NT2/D1 (cell line): ENCODE results near the gene TSR3.

Source experiments
- SUZ12 ChIP-seq: IDR thresholded peaks from 2 replicates; pipeline ENCODE4 v1.6.1; 2011; ENCODE audit not compliant: insufficient read length, insufficient read depth; ENCODE audit errors: extremely low read depth
- YY1 ChIP-seq: IDR thresholded peaks from 2 replicates; pipeline ENCODE4 v1.6.1; 2011; ENCODE audit not compliant: insufficient read length, insufficient read depth
- ZNF274 ChIP-seq: IDR thresholded peaks from 2 replicates; pipeline ENCODE4 v1.6.1; 2011; ENCODE audit warnings: mild to moderate bottlenecking, low read depth, low read length

DNA sequence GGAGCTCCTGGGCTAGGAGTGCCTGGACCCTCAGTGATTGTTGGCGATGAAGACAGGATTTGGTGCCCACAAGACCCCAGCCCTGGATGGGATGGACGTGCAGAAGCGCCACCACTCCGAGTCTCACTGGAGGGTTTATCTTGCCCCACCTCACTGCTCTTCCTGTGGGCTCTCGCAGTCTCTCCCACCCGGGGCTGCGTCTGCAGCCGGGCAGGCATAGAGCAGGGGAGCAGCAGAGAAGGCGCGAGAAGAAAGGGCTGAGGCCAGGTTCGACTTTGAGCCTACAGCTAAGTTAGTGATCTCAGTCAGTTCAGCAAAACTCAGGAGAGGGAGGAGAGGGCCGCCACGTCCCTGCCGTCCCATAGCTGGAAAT, 35.7 kb downstream of the TSR3 start:
- TF ChIP-seq YY1 (no peak), ZNF274 (no peak), SUZ12 (no peak)
